Lung (tissue), 12 donors: ENCODE data around the gene FAM234A. TPM values are rescaled to one million over a fixed set of nuclear protein-coding genes. Genes with fewer than 3 reads are reported as not detected.

Source experiments
- ATAC-seq: fragments of 200-7000 bp; cut with Tn5 transposase; one replicate; pipeline ENCODE4 v1.9.1; 2020; ENCODE audit warnings: moderate number of reproducible peaks; ENCODE audit not compliant: insufficient read depth, low FRiP score
- DNase-seq, 3 donors: peaks; one replicate each; pipeline ENCODE4 v3.0.0-alpha.2; 2013 to 2017
- H3K27ac ChIP-seq, 2 donors: one replicate each; pipeline ENCODE4 v1.5.1; 2013; ENCODE audit warnings: mild to moderate bottlenecking in 2 of 2, moderate library complexity in 2 of 2, control low read depth in 1 of 2, inconsistent platforms in 1 of 2, low read depth in 1 of 2, low read length in 1 of 2
- H3K27me3 ChIP-seq, 3 donors: one replicate each; pipeline ENCODE4 v1.5.1; 2013; ENCODE audit warnings: low read length in 2 of 3; ENCODE audit not compliant: control insufficient read depth in 3 of 3, insufficient read depth in 3 of 3
- H3K36me3 ChIP-seq, 4 donors: one replicate each; pipeline ENCODE4 v1.5.1; 2013; ENCODE audit warnings: low read length in 4 of 4, mild to moderate bottlenecking in 1 of 4, moderate library complexity in 1 of 4; ENCODE audit not compliant: control insufficient read depth in 4 of 4, insufficient read depth in 4 of 4
- H3K4me1 ChIP-seq, 5 donors: one replicate each; pipeline ENCODE4 v1.5.1; 2013; ENCODE audit warnings: low read length in 5 of 5, mild to moderate bottlenecking in 2 of 5, moderate library complexity in 1 of 5; ENCODE audit not compliant: control insufficient read depth in 5 of 5, insufficient read depth in 5 of 5
- H3K4me3 ChIP-seq: one replicate; pipeline ENCODE4 v1.5.1; 2013; ENCODE audit warnings: mild to moderate bottlenecking, control low read depth, moderate library complexity
- H3K9ac ChIP-seq, 2 donors: one replicate each; pipeline ENCODE4 v1.5.1; 2013; ENCODE audit warnings: low read length in 2 of 2, control low read depth in 1 of 2; ENCODE audit not compliant: insufficient read depth in 1 of 2
- H3K9me3 ChIP-seq, 4 donors: one replicate each; pipeline ENCODE4 v1.5.1; 2013; ENCODE audit warnings: low read length in 3 of 4, mild to moderate bottlenecking in 1 of 4, moderate library complexity in 1 of 4; ENCODE audit not compliant: control insufficient read depth in 4 of 4, insufficient read depth in 3 of 4
- WGBS, 2 donors: extraction: QIAGEN DNeasy Blood & Tissue Kit; methylation state at CpG; one replicate each; pipeline ENCODE4 v1.1.7; 2013; 5-methylcytosine and 5-hydroxymethylcytosine counted together
- polyA plus RNA-seq, 2 donors: library from polyadenylated mRNA; stranded (reverse); fragments of 200-250 nt; gene quantifications; one replicate each; pipeline ENCODE4 v1.2.1, GENCODE V29; 2013
- total RNA-seq, 2 donors: library from RNA; depleted of rRNA in 1 of 2; stranded (reverse); fragments of >200 nt in 1 of 2; gene quantifications; one replicate each; pipeline ENCODE4 v1.2.1, GENCODE V29; 2014 to 2021
- TF ChIP-seq, protein P1 (sequence below): IDR thresholded peaks from 2 replicates; pipeline ENCODE4 v1.5.1; 2012; ENCODE audit warnings: mild to moderate bottlenecking; ENCODE audit errors: control extremely low read depth, extremely low read depth
- donor health status: control.
- donor health status: control.
- donor health status: Bipolar disorder and iron deficiency.
- donor health status: healthy.
- donor health status: DM: yes; HTN: yes; CAD: no.

FAM234A gene
- total and polyA plus RNA-seq, 4 donors, result 41.5 to 78.5 (median 59.7) TPM

DNA sequence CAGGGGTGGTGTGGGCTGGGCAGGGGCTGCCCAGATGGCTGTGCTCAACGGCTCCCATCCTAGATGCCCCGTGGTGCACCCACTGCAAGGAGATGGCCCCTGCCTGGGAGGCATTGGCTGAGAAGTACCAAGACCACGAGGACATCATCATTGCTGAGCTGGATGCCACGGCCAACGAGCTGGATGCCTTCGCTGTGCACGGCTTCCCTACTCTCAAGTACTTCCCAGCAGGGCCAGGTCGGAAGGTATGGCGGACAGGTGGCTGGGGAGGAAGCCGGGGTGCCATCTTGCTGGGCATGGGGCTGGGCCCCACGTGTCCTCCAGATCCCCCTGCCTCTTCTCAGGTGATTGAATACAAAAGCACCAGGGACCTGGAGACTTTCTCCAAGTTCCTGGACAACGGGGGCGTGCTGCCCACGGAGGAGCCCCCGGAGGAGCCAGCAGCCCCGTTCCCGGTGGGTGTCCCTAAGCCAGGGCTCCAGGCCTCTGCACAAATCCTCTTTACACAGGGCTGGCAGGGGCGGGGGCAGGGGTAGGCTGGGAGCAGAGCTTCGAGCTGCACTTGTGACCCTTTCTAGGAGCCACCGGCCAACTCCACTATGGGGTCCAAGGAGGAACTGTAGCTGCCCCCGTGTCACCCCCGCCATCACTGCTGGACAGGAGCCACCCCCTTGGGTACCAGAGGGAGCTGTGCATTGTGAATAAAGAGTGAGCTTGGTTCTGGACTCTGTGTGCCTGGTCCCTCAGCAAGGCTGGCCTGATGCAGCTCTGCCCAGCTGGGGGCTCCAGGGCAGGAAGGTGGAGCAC, 52.1 kb downstream of the FAM234A start:
- H3K36me3 ChIP-seq, result peaks cover 0 to 49% (median 8%) of the 10 kb centered on the region in 4 donors
- H3K9ac ChIP-seq, result no peak overlapping the region
- H3K27ac ChIP-seq, result no peak overlapping the region
- 94 to 97% methylated on average over 22 of the region's 22 CpGs for WGBS, 2 donors
- H3K27me3 ChIP-seq, result peaks cover 0 to 4% (median 3%) of the 10 kb centered on the region in 3 donors
- ATAC-seq (no peak), DNase-seq (no peak)
- H3K4me3 ChIP-seq, result no peak overlapping the region
- TF ChIP-seq, protein P1, sequence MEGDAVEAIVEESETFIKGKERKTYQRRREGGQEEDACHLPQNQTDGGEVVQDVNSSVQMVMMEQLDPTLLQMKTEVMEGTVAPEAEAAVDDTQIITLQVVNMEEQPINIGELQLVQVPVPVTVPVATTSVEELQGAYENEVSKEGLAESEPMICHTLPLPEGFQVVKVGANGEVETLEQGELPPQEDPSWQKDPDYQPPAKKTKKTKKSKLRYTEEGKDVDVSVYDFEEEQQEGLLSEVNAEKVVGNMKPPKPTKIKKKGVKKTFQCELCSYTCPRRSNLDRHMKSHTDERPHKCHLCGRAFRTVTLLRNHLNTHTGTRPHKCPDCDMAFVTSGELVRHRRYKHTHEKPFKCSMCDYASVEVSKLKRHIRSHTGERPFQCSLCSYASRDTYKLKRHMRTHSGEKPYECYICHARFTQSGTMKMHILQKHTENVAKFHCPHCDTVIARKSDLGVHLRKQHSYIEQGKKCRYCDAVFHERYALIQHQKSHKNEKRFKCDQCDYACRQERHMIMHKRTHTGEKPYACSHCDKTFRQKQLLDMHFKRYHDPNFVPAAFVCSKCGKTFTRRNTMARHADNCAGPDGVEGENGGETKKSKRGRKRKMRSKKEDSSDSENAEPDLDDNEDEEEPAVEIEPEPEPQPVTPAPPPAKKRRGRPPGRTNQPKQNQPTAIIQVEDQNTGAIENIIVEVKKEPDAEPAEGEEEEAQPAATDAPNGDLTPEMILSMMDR, result no peak
- H3K9me3 ChIP-seq, result no peaks in the 10 kb centered on the region
- H3K4me1 ChIP-seq, result peaks cover 0 to under 1% (median 0%) of the 10 kb centered on the region in 5 donors

DNA sequence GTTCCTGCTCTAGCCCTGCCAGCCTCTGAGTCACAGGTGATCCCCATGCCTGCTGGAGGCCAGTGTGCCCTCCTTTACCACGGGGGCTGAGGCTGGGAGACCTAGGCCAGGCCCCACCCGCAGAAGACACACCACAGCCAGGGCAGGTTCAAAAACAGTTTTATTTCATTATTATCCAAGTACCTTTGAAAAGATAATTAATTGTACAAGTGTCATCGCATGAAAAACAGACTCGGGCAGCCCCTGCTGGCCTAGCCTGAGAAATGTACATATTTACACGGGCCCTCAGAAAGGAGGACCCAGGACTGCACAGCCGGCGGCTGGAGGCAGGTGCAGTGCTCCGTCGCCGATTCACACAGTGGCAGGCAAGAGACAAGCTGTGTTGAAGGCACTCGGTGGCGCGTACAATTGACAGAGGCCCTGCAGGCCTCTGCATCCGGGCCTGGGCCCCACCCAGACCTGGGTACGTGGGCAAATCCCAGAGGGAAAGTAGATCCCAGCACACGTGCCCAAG, 52.7 kb downstream of the FAM234A start:
- Histone ChIP-seq H3K9ac (no peak overlapping the region), H3K4me3 (no peak overlapping the region), H3K27me3 (no peaks in the 10 kb centered on the region), H3K4me1 (no peaks in the 10 kb centered on the region), H3K9me3 (no peaks in the 10 kb centered on the region), H3K36me3 (peaks cover 0 to 54% (median 8%) of the 10 kb centered on the region in 4 donors), H3K27ac (no peak overlapping the region)
- TF ChIP-seq, protein P1, result no peak
- no peak for ATAC-seq
- 86 to 89% methylated on average over 16 of the region's 16 CpGs for WGBS, 2 donors
- DNase-seq, result no peak

DNA sequence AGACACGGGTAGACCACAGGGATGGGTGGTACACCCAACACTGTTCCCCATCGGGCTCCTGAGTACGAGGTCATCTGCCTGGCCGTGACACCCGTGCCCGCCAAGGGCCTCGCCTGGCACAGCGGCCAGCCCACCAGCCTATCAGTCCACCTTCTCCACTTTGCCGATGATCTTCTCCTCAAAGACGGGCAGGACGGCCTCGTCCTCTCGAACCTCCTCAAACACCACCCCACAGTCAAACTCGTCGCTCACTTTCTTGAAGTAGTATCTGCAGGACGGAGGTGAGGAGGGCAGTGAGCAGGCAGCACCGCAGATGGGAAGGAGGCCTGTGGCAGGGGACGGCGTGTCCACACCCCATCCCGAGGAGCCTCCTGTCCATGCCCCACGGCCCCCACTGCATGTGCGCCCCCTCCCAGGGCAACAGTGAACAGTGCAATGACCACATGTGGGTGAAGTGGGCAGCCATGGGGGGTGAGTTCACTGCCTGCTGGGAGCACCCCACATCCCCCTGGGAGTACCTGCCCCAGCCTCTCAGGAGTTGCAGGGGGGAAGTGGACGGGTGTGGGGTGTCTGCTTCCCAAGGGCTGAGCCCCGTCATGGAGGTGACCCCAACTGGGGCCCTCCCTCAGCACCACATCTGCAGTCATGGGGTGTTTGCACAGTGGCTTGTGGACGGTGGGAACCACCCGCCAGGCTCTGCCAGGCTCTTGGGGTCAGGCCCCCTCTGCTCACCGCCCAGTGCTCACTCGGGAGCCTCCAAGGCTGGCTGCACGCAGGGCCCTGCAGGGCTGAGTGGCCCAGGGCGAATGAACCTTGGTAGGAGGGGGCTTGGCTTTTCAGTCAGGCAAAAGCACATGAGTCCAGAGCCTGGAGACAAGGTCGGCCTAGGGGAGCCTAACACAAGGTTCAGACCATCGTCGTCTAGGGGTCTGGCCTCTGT, 53.6 kb downstream of the FAM234A start:
- peaks cover 0 to 63% (median 8%) of the 10 kb centered on the region in 4 donors for H3K36me3 ChIP-seq
- no peak for ATAC-seq
- no peaks in the 10 kb centered on the region for H3K27me3 ChIP-seq
- no peaks in the 10 kb centered on the region for H3K4me1 ChIP-seq
- TF ChIP-seq, protein P1, result no peak
- 95 to 96% methylated on average over 33 of the region's 33 CpGs for WGBS, 2 donors
- H3K9ac ChIP-seq, result no peak overlapping the region
- H3K4me3 ChIP-seq, result no peak overlapping the region
- DNase-seq, result no peak
- H3K27ac ChIP-seq, result no peak overlapping the region
- no peaks in the 10 kb centered on the region for H3K9me3 ChIP-seq
